Kidney tubule cell (primary cell): ENCODE data around the gene DDX31.

Experiments used
- DNase-seq: peaks from one replicate; pipeline ENCODE4 v3.0.0-alpha.2; 2018; ENCODE audit warnings: low spot score

DDX31 gene

DNA sequence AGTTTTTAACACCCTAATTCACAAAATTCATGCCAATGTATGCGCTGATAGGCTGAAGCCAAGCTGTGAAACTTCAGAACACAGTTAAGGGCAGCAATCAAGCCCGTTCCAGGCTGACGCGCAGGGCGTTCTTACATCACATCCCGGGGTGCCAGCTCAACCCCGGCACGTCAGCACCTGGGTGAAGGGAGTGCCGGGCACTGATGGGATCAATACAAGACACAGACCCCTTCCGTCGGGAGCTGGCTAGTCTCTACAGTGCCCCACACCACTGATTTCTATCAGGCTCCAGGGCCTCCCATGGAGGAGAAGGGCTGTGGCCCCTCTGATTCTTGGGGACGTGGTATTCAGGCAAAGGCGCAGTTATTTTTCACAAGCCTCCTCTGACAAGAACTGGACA, 75.4 kb downstream of the DDX31 start:
- no peak for DNase-seq

DNA sequence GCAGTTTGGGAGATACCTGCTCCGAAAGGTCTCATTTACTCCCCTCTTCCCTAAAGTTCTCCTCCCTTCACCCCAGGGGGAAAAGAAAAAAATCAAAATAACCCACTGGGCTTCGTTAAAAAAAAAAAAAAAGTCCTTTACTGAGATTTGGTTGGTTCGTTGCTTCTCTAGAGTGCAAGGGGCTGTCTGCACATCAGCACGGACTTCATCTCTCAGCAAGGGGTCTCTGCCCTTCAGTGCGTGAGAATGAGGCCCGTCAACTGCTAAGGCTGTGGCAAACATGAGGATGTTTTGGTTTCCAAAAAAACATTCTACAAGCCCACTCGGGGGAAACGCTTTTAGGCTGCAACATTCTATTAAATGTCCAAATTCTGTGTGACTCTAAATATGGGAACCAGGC, 77.3 kb downstream of the DDX31 start:
- DNase-seq = no peak

DNA sequence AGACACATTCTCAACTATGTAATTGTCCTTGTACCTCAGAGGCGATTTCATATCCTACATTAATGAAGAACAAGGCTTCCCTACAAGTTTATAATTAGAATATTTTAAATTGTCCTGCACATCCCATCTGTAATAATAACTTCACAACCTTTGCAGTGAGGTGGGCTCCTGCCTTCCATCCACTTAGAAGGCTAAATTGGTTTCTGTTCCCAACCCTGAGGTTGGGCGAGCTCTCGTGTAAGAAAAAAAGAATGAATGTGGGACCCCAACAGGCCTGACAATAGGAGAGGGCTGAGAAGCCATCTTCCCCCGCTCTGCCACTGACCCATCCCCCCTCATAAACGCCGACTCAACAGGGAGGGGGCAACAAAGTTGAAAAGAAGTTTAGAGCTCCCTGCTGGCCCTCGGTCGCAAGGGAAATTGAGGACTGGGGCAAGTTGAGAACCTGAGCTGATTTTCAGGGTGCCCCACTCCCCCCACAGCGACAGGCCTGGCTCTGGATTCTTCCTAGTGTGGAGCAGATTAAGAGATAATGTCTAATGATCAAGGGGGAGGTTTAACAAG, 78.0 kb downstream of the DDX31 start:
- no peak for DNase-seq

DNA sequence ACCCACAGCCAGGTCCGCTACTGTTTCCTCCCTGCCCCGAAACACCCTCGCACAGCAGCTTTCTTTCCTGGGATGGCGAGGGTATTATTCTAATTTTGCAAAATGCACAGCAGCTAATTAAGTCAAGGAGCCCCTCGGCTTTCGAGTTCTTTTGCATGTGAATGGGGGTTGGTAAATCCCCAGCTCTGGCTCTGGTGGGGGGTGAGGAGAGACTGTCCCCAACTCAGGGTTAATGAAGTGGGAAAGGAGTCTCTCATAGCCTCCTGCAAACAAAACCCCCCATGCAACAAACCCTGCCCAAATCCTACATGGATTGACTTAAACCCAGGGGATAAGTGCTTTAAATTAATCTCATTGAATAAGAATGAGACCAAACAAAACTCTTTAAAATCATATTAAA, 78.5 kb downstream of the DDX31 start:
- DNase-seq = no peak

DNA sequence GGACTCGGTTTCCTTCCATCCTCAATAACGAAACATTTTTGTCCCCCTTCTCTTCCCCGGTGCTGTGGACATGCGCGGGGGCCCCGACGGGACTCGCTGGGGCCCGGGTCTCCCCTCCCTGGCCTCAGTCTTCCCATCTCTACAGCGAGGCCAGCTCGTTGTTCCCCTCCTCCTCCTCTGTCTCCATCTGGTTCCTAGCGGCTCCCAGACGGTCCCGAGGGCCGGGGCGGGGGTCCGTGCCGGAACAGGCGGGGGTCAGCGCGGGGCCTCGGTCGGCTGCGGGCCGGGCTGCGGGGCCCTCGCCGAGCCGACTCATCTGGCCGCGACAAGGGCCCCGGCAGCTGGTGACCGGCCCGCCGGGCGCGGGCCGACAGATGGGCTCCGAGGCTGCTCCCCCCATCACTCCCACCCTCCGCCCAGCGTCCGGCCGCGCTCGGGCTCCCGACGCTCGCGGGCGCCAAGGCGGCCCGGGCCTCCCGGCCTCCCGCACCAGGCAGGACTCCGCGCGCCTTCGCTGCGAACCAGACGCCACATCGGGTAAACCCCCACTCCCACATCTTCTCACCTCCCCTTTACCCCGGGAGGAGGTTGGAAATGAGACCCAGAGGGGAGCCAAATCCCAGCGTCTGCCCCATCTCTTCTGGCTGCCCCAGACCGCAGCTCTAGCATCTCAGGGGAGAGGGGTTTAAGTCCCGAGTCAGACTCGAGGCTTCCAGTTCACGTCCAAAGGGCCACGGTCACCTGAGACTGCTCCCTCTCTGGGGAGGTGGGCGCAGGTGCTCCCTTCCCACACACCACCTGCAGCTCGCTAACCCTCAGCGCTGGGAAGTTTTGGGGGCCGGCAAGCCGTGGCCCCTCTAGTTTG, 79.2 kb downstream of the DDX31 start:
- DNase-seq = no peak

DNA sequence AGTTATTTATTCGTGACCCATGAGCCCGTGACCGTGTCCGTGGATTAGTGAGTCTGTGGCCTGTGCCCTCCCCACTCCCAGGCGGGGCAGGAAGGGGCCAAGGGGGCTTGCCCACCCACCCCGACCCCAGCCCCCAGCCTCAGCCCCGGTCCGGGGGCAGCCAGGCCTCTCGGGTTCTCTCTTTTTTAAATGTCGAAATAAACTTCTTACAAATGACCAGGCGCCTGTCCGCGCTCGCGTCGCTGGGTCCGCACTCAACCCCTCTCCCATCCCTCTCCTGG, 79.8 kb downstream of the DDX31 start:
- DNase-seq = no peak

DNA sequence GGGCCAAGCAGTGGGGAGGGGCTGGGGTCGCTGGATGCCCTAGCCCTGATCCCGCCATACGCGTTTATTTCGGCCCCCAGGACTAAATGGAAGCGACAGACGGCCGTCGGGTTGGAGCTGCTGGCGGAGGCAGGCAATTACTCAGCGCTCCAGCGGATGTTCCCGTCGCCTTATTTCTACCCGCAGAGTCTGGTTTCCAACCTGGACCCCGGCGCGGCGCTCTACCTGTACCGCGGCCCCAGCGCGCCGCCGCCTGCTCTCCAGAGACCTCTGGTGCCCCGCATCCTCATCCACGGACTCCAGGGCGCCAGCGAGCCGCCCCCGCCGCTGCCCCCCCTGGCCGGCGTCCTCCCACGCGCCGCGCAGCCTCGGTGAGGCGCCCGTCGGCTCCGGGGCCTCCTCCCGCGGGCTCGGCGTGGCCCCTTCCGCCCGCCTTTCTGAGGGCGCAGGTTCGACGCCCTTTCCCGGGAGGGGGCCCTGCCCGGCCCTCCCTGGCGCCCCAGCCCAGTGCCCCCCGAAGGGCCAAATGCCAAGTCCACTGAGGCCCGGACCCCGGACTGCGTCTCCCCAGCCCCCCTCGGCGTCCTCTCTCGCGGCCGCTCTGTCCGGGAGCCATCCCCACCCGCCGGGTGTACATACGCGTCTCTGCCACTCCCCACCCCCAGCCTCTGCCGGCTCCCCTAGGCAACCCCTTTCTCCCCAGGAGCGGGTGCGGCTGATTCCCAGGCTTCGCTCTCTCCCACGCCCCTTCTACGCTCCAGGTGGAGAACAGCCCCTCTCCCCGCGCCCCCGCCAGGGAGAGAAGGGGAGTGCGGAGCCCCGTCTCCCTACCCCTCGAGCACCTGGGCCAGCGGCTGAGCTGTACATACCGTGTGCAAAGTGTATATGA, 80.4 kb downstream of the DDX31 start:
- DNase-seq = no peak

DNA sequence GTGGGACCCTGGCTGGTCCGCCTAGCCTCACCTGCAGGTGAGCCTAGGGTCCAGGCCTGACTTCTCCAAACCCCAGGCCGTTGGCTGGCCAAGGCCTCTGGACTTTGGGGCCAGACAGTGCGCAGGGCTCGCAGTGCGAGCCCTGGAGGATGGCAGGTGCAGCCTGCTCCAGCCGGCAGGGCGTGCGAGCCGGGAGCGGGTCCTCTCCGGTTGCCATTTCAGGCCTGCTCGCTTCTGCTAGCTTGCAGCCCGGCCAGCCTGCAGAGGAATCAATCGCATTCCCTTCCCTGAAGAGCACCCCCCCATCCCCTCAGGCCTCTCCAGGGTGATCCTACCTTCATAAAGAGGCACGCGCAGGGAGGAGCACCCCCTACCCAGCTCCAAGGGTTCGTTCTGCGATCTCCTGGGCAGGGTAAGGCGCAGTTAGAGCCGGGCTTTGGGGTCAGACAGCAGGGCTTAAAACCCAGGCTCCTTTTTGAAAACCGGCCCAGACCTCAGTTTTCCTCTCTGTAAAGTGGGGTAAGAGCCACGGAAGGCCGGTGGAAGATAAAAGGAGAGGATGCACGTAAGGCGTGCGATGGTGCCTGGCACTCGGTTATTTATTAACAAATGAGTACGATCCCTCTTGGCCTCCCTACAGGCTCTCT, 81.2 kb downstream of the DDX31 start:
- no peak for DNase-seq

DNA sequence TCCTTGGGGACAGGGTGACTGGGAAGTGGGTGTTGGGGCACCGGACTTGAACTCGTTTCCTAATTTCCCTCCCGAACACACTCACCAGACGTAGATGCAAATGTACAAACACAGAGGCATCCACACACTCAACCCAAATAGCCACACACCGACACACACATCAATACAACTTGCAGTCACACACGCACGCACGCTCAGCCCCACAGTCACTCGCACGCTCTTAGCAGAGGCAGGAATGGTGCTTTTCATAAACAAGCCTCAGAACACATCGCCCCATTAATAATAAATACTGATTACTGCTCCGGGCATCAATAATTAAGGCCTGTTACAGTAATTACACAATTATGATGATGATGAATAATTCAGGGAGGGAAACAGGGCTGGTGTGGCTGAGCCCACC, 81.7 kb downstream of the DDX31 start:
- DNase-seq = no peak

DNA sequence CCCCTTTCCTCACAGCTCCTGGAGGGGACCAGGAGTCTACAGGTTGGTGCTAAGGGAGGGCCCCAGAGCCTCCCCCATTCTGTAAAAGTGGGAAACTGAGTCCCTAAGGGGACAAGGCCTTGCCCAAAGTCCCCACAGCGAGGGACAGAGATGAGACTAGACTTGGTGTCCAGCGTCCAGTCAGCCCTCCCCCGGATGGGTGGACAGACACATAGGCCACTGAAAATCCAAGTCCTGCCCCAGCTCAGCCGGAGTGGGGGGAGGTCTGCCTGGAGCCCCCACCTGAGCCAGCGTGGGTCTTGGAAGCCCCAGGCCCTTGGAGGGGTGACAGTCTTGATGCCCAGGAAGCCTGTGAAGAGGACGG, 82.2 kb downstream of the DDX31 start:
- DNase-seq = no peak

DNA sequence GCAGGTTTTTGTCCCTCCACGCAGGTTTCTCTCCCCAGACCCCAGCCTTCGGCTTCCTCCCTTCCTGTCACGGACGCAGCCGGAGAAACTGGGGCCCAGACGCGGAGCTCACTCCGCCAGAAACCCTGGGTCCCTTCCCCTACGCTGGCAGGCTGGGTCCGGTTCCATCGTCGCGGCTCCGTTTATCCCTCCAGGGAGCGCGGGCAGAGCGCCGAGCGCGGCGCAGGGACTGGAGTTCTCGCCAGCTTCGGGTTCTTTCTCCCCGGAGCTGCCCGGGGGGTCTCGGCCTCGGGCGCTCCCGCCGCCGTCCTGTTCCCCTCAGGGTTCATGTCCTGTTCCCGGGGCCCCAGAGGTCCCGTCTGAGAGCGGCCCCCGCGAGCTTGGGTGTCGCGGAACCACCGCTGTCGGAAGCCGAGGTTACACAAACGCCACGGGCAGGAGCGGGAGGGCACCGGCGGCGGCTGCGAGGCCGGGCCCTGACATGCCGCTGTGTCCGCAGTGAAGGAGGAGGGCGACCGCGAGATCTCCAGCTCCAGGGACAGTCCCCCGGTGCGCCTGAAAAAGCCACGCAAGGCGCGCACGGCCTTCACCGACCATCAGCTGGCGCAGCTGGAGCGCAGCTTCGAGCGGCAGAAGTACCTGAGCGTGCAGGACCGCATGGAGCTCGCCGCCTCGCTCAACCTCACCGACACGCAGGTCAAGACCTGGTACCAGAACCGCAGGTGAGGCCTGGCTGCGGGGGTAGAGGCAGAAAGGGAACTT, 82.8 kb downstream of the DDX31 start:
- no peak for DNase-seq

DNA sequence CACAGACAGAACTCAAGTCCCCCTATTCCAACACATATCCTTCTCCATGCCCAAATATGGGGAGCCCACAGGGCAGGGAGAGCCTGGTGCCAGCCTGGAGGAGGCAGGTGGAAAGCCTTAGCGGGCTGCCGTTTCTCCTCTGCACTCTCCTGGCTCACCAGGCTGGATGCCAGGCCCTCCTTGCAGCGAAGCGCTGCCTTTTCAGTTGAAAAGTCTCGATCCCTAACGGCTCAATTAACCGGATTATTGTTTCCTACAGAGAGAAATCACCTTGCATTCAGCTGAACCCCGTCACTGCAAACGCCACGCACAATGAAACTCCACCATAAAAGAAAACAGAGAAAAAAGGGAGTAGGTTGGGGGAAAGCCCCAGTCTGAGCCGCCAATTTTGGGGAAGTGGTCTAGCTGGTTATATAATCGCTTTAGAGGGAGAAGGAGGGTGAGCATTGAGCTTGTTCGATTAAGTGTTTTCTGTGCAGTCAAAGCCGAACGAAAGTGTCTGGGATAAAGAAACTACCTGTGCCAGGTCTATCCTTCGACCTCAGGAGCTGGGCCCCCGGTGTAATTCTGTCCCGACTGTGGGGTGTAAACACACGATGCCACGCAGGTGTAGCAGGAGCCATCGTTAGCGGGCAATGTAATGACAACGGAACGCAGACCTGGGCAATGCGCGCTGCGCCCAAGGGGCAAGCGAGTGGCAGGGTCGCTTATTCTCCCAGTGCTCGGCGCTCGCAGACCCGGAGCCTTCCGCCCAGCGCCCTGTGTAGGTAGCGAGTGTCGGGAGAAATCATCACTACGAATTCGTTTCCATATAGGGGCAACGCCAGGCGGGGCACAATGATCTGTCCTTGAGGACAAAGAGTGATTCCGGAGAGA, 83.6 kb downstream of the DDX31 start:
- DNase-seq = no peak

DNA sequence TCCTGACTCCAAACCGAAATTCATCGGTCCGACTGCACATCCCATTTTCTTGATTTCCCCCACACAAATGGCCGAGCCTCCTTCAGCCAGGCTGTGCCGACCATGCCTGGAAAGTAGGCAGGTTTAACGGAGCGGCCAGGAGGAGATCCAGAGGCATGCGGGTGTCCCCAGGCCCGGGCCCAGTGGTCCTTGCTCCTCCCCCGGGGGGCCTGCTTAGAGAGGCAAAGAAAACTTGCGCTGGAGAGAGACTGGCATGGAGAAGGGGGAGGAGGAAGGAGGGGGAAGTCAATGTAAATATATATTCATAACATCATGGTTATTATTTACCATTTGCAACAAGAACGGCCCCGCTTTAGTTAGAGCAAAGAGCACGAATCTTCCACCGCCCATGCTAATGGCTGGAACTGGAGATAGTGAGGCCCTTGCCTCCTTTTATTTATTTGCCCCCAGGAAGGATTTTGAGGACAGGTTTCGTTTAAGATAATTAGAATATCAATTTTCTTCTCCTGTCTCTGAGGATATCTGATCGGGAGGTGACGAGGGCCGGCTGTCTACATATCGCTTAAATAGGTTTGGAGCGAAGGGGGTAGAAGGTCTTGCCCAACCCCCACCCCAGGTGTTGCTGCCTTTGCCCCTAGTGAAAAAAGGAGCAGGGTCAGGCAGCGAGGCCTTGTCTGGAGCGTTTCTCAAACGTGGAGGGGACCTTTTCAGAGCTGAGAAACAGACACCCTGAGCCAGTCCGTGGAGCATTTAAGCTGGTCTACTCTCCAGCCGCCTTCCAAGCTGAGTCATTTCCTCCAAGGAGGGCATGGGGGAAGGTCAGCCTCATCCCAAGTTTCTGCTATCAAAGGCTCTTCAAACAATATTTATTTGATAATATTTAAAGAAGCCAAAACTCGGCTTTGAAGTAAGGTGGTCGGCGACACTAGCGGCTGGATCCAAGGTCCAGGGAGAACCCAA, 84.9 kb downstream of the DDX31 start:
- peak; percentile 48 for DNase-seq

DNA sequence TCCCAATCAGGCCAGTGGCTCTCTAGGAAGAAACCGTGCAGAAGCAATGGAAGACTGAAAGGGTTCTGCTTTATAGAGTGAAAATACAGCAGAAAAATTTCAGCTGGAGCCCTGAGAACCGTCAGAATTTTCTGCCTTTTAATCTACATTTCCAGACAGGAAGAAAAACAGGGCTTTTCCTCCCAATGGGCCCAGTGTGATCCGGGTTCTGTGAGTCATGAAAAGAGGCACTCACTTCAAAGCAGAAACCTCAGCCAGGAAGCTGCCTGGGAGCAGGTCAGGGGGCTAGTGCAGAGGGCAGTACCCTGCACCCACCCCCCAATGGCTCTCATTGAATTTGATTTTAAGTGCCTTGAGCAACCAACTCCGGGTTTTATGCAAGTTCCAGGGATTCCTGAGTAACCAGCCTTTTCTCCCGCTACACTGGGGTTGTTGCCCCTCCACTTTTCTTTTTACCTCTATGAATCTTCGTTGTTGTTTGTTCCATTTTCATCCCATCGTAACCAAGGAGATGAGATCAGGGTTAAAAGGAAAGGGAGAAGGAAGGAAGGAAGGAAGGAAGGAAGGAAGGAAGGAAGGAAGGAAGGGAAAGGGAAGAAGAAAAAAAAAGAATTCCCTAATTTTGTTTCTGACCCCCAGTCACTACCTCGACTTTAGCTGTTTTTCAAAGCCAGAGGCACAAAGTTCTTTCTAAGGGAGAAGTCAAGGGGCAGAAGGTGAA, 86.0 kb downstream of the DDX31 start:
- no peak for DNase-seq

DNA sequence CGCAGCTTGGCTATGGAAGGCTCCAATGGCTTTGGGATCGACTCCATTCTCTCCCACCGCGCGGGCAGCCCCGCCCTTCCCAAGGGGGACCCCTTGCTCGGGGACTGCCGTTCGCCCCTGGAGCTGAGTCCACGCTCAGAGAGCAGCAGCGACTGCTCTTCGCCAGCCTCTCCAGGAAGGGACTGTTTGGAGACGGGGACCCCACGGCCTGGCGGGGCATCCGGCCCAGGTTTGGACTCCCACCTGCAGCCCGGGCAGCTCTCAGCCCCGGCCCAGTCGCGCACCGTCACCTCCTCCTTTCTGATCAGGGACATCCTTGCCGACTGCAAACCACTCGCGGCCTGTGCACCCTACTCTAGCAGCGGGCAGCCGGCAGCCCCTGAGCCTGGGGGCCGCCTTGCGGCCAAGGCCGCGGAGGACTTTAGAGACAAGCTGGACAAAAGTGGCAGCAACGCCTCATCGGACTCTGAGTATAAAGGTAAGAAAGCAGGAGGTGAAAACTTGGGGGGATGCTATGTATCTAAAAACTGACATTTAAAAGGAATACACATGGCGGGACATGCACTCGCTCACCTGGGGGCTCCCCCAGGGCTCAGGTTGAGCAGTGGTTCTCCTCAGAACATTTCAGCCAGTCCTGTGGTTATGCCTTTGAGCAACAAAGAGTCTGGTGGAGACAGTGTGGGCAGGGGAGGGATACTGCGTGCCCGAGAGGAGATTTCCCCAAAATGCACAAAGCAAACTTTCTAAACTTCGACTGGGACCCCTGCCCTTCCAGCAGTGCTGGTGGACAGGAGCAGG, 86.8 kb downstream of the DDX31 start:
- no peak for DNase-seq

DNA sequence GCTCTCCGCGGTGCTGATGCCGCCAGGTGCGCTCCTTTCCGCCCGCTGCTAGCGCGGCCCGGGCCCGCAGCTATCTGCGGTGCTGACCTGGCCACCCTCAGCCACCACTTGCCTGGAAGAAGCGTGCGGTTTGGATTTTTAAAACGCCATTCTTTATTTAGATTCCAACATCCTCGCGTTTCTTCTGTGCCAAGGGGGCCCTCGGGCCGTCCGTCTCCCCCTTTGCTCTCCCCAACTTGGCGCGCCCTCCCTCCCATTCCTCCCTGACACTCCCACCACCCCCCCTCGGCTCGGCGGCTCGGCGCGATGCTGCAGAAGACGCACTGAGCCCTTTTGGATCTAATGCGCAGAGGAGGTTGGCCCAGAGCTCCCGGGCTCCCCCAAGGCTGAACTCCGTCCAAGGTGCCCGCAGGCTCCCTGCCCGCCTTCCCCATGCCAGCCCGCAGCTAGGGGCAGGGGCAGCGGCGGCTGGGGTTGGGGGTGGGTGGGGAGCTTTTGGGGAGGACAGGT, 87.5 kb downstream of the DDX31 start, which contains the start of gene BARHL1:
BARHL1 (plus strand) TSS at position 331 of the 510 bp plus-strand sequence. CDS start 192 bp downstream, outside the sequence.
- no peak for DNase-seq

DNA sequence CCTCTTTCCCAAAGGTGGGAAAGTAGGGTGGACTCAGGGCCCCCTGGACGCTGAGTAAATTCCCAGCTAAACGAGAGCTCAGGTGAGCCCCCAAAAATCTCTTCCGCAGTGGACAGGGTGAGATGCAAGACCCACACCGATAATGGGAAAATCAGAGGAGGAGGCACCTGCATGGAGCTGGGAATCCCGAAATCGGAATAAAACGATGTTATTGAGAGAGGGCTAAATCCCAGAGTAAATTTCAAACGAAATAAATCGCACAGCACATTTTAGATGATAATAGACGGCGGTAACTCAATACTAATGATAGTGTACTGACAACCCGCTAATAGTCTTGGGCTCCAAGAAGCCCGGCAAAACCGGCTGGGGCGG, 90.4 kb downstream of the DDX31 start:
- no peak for DNase-seq

DNA sequence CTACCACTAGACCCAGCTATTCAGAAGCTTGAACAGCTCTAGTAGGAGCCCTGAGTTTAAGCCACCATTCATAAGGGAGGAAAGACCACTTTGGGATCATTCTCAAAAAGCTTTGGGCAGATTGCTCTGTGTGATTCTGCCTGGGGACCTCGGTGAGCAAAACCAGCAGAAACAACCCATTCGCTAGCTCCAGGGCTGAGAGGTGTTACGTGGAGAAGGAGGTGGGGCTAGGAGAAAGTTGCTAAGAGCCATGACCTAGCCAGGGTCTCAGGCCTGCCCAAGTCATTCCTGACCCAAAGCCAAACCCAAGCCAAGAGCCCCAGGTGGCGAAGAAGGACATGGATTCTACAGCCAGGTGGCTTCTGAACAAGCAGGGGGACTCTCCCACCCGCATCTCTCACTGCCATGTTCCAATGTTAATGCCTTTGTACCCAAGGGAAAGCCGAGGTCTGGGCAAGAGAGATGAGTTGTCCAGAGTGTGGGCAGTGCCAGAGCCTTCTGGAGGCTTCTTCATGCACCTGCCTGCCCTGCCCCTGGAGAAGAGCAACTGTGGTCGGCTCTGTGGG, 91.3 kb downstream of the DDX31 start:
- DNase-seq = no peak
